ENCODE results near the gene VIPAS39. TPM values are rescaled to one million over a fixed set of nuclear protein-coding genes. Genes with fewer than 3 reads are reported as not detected.
A peak's percentile ranks its signal among the peaks of the same experiment; 100 is the strongest.

Gene VIPAS39
- polyA plus RNA-seq, 1 donor (not counting 4 experiments of a cell fraction or from before 2014, with no cell fraction given) = 24.5 TPM

GRCh38 chr14:77377502-77377844, 79.9 kb downstream of the VIPAS39 start:
- Histone ChIP-seq H3K79me2 (ENCODE audit: control insufficient read depth, insufficient read depth, low read length) (peaks cover 18% of the 10 kb centered on the region), H4K20me1 (ENCODE audit: control insufficient read depth, extremely low read depth, insufficient read depth, low read length) (no peaks in the 10 kb centered on the region), H2AFZ (ENCODE audit: control insufficient read depth, low read length) (peak overlapping the region; percentile 95), H3K36me3 (ENCODE audit: control insufficient read depth in 2 of 2, extremely low read depth in 1 of 2, insufficient read depth in 2 of 2, low read length in 2 of 2) (no peaks in the 10 kb centered on the region), H3K27me3 (ENCODE audit: control insufficient read depth, extremely low read depth, insufficient read depth, low read length) (no peaks in the 10 kb centered on the region), H3K27ac (ENCODE audit: control insufficient read depth, insufficient read depth, low read length) (no peak overlapping the region), H3K9ac (ENCODE audit: control insufficient read depth, extremely low read depth, insufficient read depth, low read length) (peak overlapping the region; percentile 87), H3K9me3 (ENCODE audit: control insufficient read depth, low read depth, low read length) (no peaks in the 10 kb centered on the region), H3K4me2 (ENCODE audit: control insufficient read depth, extremely low read depth, insufficient read depth, low read depth, low read length) (peak overlapping the region; percentile 93), H3K4me3 (ENCODE audit: control insufficient read depth in 2 of 3, extremely low read depth in 1 of 3, insufficient read depth in 2 of 3, low read depth in 1 of 3, low read length in 3 of 3) (peak overlapping the region; percentile 75 to 84 (median 82)), H3K9me1 (ENCODE audit: control insufficient read depth, extremely low read depth, insufficient read depth, low read length) (no peaks in the 10 kb centered on the region), H3K4me1 (ENCODE audit: control insufficient read depth, extremely low read depth, insufficient read depth, low read length) (peaks cover 11% of the 10 kb centered on the region)
- dilution Hi-C loops (cut with MboI; ENCODE audit: extremely low pct_ligation_motif_present, low sequenced_read_pairs) = no loop called here
- no peak for TF ChIP-seq CTCF (optimal IDR thresholded peaks at IDR 0.05 in 1 of 3, IDR thresholded peaks at IDR 0.05 in 1 of 3, conservative IDR thresholded peaks at IDR 0.05 in 1 of 3; ENCODE audit: extremely low read depth in 1 of 3, insufficient read depth in 2 of 3, low read length in 3 of 3)
- no peak for TF ChIP-seq EZH2 (IDR thresholded peaks at IDR 0.05; ENCODE audit: low read length)
- DNase-seq (ENCODE audit: low read depth, low spot score) = no peak
- FAIRE-seq = no peak

- Histone ChIP-seq H3K36me3 (ENCODE audit: control insufficient read depth in 2 of 2, extremely low read depth in 1 of 2, insufficient read depth in 2 of 2, low read length in 2 of 2) (no peaks in the 10 kb centered on the region), H3K79me2 (ENCODE audit: control insufficient read depth, insufficient read depth, low read length) (peaks cover 18% of the 10 kb centered on the region), H3K27me3 (ENCODE audit: control insufficient read depth, extremely low read depth, insufficient read depth, low read length) (no peaks in the 10 kb centered on the region), H3K9me3 (ENCODE audit: control insufficient read depth, low read depth, low read length) (no peaks in the 10 kb centered on the region), H3K9me1 (ENCODE audit: control insufficient read depth, extremely low read depth, insufficient read depth, low read length) (no peaks in the 10 kb centered on the region), H3K4me3 (ENCODE audit: control insufficient read depth in 2 of 3, extremely low read depth in 1 of 3, insufficient read depth in 2 of 3, low read depth in 1 of 3, low read length in 3 of 3) (peak within 1 kb of the TSS; percentile 75 to 84 (median 82)), H3K9ac (ENCODE audit: control insufficient read depth, extremely low read depth, insufficient read depth, low read length) (peak within 1 kb of the TSS; percentile 87), H3K4me1 (ENCODE audit: control insufficient read depth, extremely low read depth, insufficient read depth, low read length) (peaks cover 11% of the 10 kb centered on the region), H2AFZ (ENCODE audit: control insufficient read depth, low read length) (peak within 1 kb of the TSS; percentile 95), H3K4me2 (ENCODE audit: control insufficient read depth, extremely low read depth, insufficient read depth, low read depth, low read length) (peak within 1 kb of the TSS; percentile 94), H4K20me1 (ENCODE audit: control insufficient read depth, extremely low read depth, insufficient read depth, low read length) (no peaks in the 10 kb centered on the region), H3K27ac (ENCODE audit: control insufficient read depth, insufficient read depth, low read length) (peak within 1 kb of the TSS; percentile 79)
- dilution Hi-C loops (cut with MboI; ENCODE audit: extremely low pct_ligation_motif_present, low sequenced_read_pairs) = no loop called here
- FAIRE-seq = peak; percentile 76
- peak in 2 of 3 experiments; percentile 5 to 48 for TF ChIP-seq CTCF (optimal IDR thresholded peaks at IDR 0.05 in 1 of 3, IDR thresholded peaks at IDR 0.05 in 1 of 3, conservative IDR thresholded peaks at IDR 0.05 in 1 of 3; ENCODE audit: extremely low read depth in 1 of 3, insufficient read depth in 2 of 3, low read length in 3 of 3)
- TF ChIP-seq EZH2 (IDR thresholded peaks at IDR 0.05; ENCODE audit: low read length) = no peak
- DNase-seq (ENCODE audit: low read depth, low spot score) = no peak
Observed at GRCh38 chr14:77376771-77377501, 80.5 kb downstream of the VIPAS39 start, which contains the start of the genes SAMD15 and TMED8. SAMD15 (plus strand) TSS chr14:77377379; CDS start chr14:77377419, 40 bp downstream. TMED8 (minus strand) TSS chr14:77377094; CDS start chr14:77377053, 41 bp downstream.

Small RNAs within 50 kb of the gene (small RNA-seq; reads per million reads assigned to genes)
- 0 reads per million in 3 experiments for gene RF00404 (ENCODE audit: insufficient read length in 3 of 3, low read depth in 3 of 3, low replicate concordance in 1 of 3)

Other genes with a start within 250 kb of the VIPAS39 start
- gene NGB, start 186.4 kb downstream of the VIPAS39 start, polyA plus RNA-seq = not detected in 3 replicates
- 13.9 to 21.1 TPM (median 17.4 TPM) in 3 replicates for gene POMT2, start 136.7 kb downstream of the VIPAS39 start, polyA plus RNA-seq
- 15.6 to 24.3 TPM (median 20.6 TPM) in 3 replicates for gene GSTZ1, start 136.6 kb downstream of the VIPAS39 start, polyA plus RNA-seq
- 5.4 to 7.3 TPM (median 6.1 TPM) in 3 replicates for gene TMED8, start 80.5 kb downstream of the VIPAS39 start, polyA plus RNA-seq
- 0.23 to 0.77 TPM (median 0.46 TPM) in 3 replicates for gene SAMD15, start 80.2 kb downstream of the VIPAS39 start, polyA plus RNA-seq
- 0.15 to 0.66 TPM (median 0.33 TPM) in 3 replicates for gene NOXRED1, start 34.1 kb downstream of the VIPAS39 start, polyA plus RNA-seq
- gene AHSA1, start 492 bp upstream of the VIPAS39 start, polyA plus RNA-seq = 189 to 264 TPM (median 247 TPM) in 3 replicates
- gene ISM2, start 41.2 kb upstream of the VIPAS39 start, polyA plus RNA-seq = 0.08 to 0.32 TPM (median 0.16 TPM) in 3 replicates
- gene SPTLC2, start 159.0 kb upstream of the VIPAS39 start, polyA plus RNA-seq = 32.4 to 46.8 TPM (median 34.8 TPM) in 3 replicates

All from keratinocyte (primary cell).